Common myeloid progenitor, CD34-positive (primary cell): ENCODE measurements around the gene HOGA1.

Experiments used
- CTCF ChIA-PET: fragments of 350-600 bp; sonication (Branson Sonifier 250); formaldehyde crosslinking; loops from one replicate; lab custom pipeline; 2021; ENCODE audit warnings: antibody characterized with exemption; lab: Charles Lee
- POLR2A ChIA-PET: fragments of 350-600 bp; sonication (Branson Sonifier 250); formaldehyde crosslinking; loops from one replicate; lab custom pipeline; 2021; ENCODE audit warnings: antibody characterized with exemption; lab: Charles Lee
- DNase-seq, 3 donors: peaks; one replicate each; pipeline versions ENCODE4 v3.0.0 to v3.0.0-alpha.2; 2013
- H3K27ac ChIP-seq, 2 experiments: 1 replicate in 1 of 2; 2 replicates in 1 of 2; pipeline ENCODE4 v1.7.0; 2013; ENCODE audit warnings: inconsistent platforms in 2 of 2, low read length in 2 of 2, mild to moderate bottlenecking in 2 of 2, low read depth in 1 of 2, moderate library complexity in 1 of 2; ENCODE audit not compliant: severe bottlenecking in 2 of 2, insufficient read depth in 1 of 2, poor library complexity in 1 of 2
- H3K27me3 ChIP-seq, 5 experiments: replicated peaks in 2 of 5; 1 replicate in 3 of 5; 2 replicates in 2 of 5; pipeline versions ENCODE4 v1.6.1 to v1.7.0; 2013; ENCODE audit warnings: low read length in 4 of 5, mild to moderate bottlenecking in 2 of 5, moderate library complexity in 2 of 5, inconsistent platforms in 1 of 5; ENCODE audit not compliant: insufficient read depth in 5 of 5, control insufficient read depth in 4 of 5
- H3K36me3 ChIP-seq, 4 experiments: 1 replicate in 2 of 4; 2 replicates in 2 of 4; pipeline versions ENCODE4 v1.6.1 to v1.7.0; 2013; ENCODE audit warnings: low read length in 3 of 4, control low read depth in 1 of 4, mild to moderate bottlenecking in 1 of 4; ENCODE audit not compliant: control insufficient read depth in 4 of 4, insufficient read depth in 4 of 4
- H3K4me1 ChIP-seq, 4 experiments: 1 replicate in 3 of 4; 2 replicates in 1 of 4; pipeline versions ENCODE4 v1.6.1 to v1.7.1; 2013; ENCODE audit warnings: low read length in 3 of 4, mild to moderate bottlenecking in 3 of 4, control low read depth in 1 of 4, inconsistent platforms in 1 of 4, moderate library complexity in 1 of 4; ENCODE audit not compliant: control insufficient read depth in 4 of 4, insufficient read depth in 4 of 4; ENCODE audit errors: control extremely low read depth in 1 of 4
- H3K4me3 ChIP-seq, 7 experiments: 1 replicate in 4 of 7; 2 replicates in 3 of 7; pipeline versions ENCODE4 v1.5.1 to v1.7.0; 2013; ENCODE audit warnings: mild to moderate bottlenecking in 7 of 7, low read length in 6 of 7, moderate library complexity in 6 of 7, inconsistent platforms in 2 of 7, low read depth in 2 of 7, control low read depth in 1 of 7; ENCODE audit not compliant: insufficient read depth in 4 of 7, control insufficient read depth in 1 of 7; ENCODE audit errors: extremely low read depth in 1 of 7
- H3K9me3 ChIP-seq, 5 experiments: 1 replicate in 4 of 5; 2 replicates in 1 of 5; pipeline versions ENCODE4 v1.6.1 to v1.7.1; 2013; ENCODE audit warnings: low read length in 4 of 5, mild to moderate bottlenecking in 2 of 5, inconsistent platforms in 1 of 5, low read depth in 1 of 5, moderate library complexity in 1 of 5; ENCODE audit not compliant: control insufficient read depth in 4 of 5, insufficient read depth in 2 of 5; ENCODE audit errors: control extremely low read depth in 1 of 5
- WGBS: methylation state at CpG from one replicate; pipeline ENCODE4 v1.1.5; 2013; ENCODE audit not compliant: insufficient coverage; 5-methylcytosine and 5-hydroxymethylcytosine counted together

Gene HOGA1

DNA sequence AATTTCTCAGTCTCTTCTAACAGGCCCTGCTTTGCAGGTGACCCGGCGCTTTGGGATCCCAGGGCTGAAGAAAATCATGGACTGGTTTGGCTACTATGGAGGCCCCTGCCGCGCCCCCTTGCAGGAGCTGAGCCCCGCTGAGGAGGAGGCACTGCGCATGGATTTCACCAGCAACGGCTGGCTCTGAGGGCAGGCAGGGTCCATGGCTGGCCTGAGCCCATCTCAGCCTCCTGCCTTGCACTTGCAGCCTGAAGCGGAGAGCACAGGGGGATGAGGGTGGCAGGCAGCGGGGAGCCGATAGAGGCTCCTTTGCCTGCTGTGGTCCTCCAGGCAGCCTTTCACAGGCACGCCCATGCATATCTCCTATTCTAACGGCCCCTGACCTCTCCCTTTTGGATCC lies 27.3 kb downstream of the HOGA1 start:
- H3K27ac ChIP-seq = no peak overlapping the region
- ChIA-PET CTCF (interaction anchor here (0.8 to 4.4 kb wide), 3 partner anchors 14 to 42 kb away, joined by 3 to 20 read pairs (median 8); partner anchors contain the start of gene ANKRD2), POLR2A (no interaction called here)
- peaks cover 0 to 4% (median 0%) of the 10 kb centered on the region in 4 experiments for H3K36me3 ChIP-seq
- H3K9me3 ChIP-seq = no peaks in the 10 kb centered on the region
- no peak overlapping the region for H3K4me3 ChIP-seq
- no peaks in the 10 kb centered on the region for H3K4me1 ChIP-seq
- 97% methylated on average over 11 of the region's 12 CpGs for WGBS
- no peak for DNase-seq
- no peaks in the 10 kb centered on the region for H3K27me3 ChIP-seq

DNA sequence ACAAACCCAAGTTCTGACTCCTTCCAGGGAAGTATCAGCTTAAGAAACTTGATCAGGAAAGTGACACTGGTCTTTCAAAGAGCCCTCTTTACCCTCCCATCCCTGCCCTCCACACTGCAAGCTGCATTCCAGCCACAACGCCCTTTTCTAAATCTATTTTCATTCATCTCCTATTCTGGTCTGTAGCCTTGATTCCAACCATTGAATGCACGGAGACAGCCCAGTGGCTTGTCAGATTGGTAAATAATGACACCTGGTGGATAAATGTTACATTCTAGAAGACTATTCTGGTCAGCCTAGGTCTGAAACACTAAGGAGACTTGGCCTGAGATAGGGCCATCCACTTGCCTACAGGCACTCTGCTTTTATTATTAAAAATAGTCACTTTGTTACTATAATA lies 28.2 kb downstream of the HOGA1 start:
- DNase-seq = peak; percentile 4 to 46 (median 38)
- Histone ChIP-seq H3K27ac (no peak overlapping the region), H3K27me3 (no peaks in the 10 kb centered on the region), H3K9me3 (no peaks in the 10 kb centered on the region), H3K36me3 (peaks cover 0 to 4% (median 0%) of the 10 kb centered on the region in 4 experiments), H3K4me1 (no peaks in the 10 kb centered on the region), H3K4me3 (no peak overlapping the region)
- CTCF ChIA-PET = interaction anchor here (0.9 to 4.4 kb wide), 11 partner anchors 9 to 203 kb away, joined by 3 to 20 read pairs (median 5); partner anchors contain the start of genes ANKRD2 and HOGA1
- POLR2A ChIA-PET = no interaction called here
- WGBS = 70% methylated on average over 2 of the region's 2 CpGs

DNA sequence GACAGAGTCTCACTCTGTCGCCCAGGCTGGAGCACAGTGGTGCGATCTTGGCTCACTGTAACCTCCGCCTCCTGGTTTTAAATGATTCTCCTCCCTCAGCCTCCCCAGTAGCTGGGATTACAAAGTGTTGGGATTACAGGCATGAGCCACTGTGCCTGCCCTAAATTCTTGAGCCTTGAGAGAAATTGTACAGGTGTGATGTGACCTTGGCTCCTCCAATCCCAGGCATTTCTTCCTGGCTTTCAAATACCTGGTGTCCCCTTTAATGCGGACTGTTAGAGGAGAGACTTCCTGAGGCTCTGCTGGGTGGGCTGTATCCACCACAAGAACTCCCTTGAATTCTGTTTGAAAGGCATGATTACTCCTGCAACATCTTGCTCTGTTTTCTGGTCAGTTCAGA lies 34.1 kb downstream of the HOGA1 start:
- ChIA-PET POLR2A (no interaction called here), CTCF (interaction anchor here (0.7 kb wide), 1 partner anchor 153 kb away, joined by 3 read pairs; no protein-coding TSS in a partner anchor)
- Histone ChIP-seq H3K4me1 (no peaks in the 10 kb centered on the region), H3K36me3 (peaks cover 0 to 4% (median 1%) of the 10 kb centered on the region in 4 experiments), H3K27me3 (no peaks in the 10 kb centered on the region), H3K27ac (no peak overlapping the region), H3K9me3 (no peaks in the 10 kb centered on the region), H3K4me3 (no peak overlapping the region)
- no CpG with 5 or more reads among the region's 4 CpGs for WGBS
- DNase-seq = no peak

DNA sequence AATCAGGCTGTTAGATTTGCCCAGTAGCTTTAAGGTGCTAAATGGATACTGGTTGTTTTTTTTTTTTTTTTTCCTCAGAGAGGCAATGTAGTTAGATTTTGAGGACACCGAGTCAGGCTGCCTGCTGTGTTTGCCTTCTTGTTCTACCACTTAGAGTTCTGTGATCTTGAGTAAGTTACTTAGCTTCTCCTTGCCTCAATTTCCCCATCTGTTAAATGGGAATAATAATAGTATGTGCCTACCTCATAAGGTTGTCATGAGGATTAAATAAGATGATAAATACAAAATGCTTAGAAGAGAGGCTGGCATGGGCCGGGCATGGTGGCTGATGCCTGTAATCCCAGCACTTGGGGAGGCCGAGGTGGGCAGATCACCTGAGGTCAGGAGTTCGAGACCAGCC lies 34.5 kb downstream of the HOGA1 start:
- 100% methylated on average over 1 of the region's 4 CpGs for whole genome bisulfite sequencing
- CTCF ChIA-PET = no interaction called here
- Histone ChIP-seq H3K4me1 (no peaks in the 10 kb centered on the region), H3K27me3 (no peaks in the 10 kb centered on the region), H3K9me3 (no peaks in the 10 kb centered on the region), H3K27ac (no peak overlapping the region), H3K4me3 (no peak overlapping the region), H3K36me3 (peaks cover 0 to 4% (median 1%) of the 10 kb centered on the region in 4 experiments)
- no peak for DNase-seq
- POLR2A ChIA-PET = no interaction called here

DNA sequence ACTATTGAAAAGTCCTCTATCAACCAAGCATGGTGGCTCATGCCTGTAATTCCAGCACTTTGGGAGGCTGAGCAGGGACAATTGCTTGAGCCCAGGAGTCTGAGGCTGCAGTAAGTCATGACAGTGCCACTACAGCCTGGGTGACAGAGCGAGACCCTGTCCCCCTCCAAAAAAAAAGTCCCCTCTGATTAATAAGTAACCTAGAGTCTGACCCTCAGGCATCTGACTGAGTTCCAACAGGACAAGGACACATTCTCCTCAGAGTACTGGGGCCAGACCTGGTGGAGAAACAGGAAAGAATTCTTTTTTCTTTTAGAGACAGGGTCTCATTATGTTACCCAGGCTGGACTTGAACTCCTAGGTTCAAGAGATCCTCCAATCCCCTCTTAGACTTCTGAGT lies 39.1 kb downstream of the HOGA1 start:
- POLR2A ChIA-PET = no interaction called here
- H3K27me3 ChIP-seq = no peaks in the 10 kb centered on the region
- no peaks in the 10 kb centered on the region for H3K9me3 ChIP-seq
- no peaks in the 10 kb centered on the region for H3K4me1 ChIP-seq
- no peak overlapping the region for H3K27ac ChIP-seq
- 100% methylated on average over 1 of the region's 1 CpG for WGBS
- no peak for DNase-seq
- no peak overlapping the region for H3K4me3 ChIP-seq
- CTCF ChIA-PET = no interaction called here
- peaks cover 0 to 2% (median 0%) of the 10 kb centered on the region in 4 experiments for H3K36me3 ChIP-seq

DNA sequence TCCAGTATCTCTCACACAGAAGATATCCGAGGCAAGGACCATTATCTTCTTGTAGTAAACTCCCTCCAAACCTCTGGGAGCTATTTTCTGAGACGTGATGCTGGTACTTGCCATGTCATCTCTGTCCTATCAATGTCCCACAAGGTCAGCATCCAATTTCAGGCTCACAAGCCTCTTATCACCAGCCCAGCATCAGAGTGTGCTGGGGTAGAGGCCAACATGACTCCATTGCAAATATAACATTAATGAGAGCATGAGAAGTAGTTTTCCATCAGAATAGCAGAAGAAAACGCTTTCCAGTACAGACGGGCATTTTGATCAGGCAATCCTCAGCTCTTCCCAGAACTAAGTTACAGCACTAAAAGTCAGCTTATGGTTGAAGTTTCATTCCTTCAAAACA lies 43.5 kb downstream of the HOGA1 start:
- CTCF ChIA-PET = interaction anchor here (0.9 to 1.8 kb wide), 3 partner anchors 11 to 181 kb away, joined by 3 to 4 read pairs (median 3); no protein-coding TSS in a partner anchor

DNA sequence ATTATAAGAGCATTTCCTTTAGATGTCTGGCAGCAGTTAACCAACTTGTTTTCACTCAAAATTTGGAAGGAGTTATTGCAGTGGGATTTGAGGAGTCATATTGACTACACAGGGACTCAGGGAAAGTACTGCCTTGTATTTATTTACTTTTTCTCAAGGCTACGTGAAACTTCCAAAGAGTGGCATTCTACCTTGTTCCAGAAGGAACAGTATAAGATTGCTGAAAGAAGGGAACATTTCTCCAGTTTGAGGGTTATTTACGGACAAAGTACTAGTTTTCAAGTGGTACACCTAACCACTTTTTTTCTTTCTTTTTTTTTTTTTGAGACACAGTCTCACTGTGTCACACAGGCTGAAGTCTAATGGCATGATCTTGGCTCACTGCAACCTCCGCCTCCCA lies 44.0 kb downstream of the HOGA1 start:
- DNase-seq = no peak
- Histone ChIP-seq H3K27ac (no peak overlapping the region), H3K4me3 (no peak overlapping the region), H3K9me3 (no peaks in the 10 kb centered on the region), H3K36me3 (no peaks in the 10 kb centered on the region), H3K27me3 (no peaks in the 10 kb centered on the region), H3K4me1 (peaks cover 0 to 7% (median 6%) of the 10 kb centered on the region in 4 experiments)
- CTCF ChIA-PET = interaction anchor here (1.3 to 1.8 kb wide), 2 partner anchors 11 to 104 kb away, joined by 3 to 4 read pairs; no protein-coding TSS in a partner anchor
- POLR2A ChIA-PET = interaction anchor here (0.6 kb wide), 1 partner anchor 31 kb away, joined by 4 read pairs; no protein-coding TSS in a partner anchor
- WGBS = 86% methylated on average over 1 of the region's 3 CpGs

More for the DNA sequence above, 43.5 kb downstream of the HOGA1 start:
- Histone ChIP-seq H3K4me3 (no peak overlapping the region), H3K4me1 (peaks cover 0 to 4% (median 3%) of the 10 kb centered on the region in 4 experiments), H3K36me3 (no peaks in the 10 kb centered on the region), H3K27ac (no peak overlapping the region), H3K9me3 (no peaks in the 10 kb centered on the region), H3K27me3 (no peaks in the 10 kb centered on the region)
- DNase-seq = no peak
- POLR2A ChIA-PET = interaction anchor here (0.6 kb wide), 1 partner anchor 31 kb away, joined by 4 read pairs; no protein-coding TSS in a partner anchor
- 97% methylated on average over 4 of the region's 4 CpGs for WGBS
